HCT116 (cell line): Measurements from ENCODE around the gene TAS2R41.

Experiments used
- EGR1 ChIP-seq: IDR thresholded peaks from 2 replicates; pipeline ENCODE4 v1.6.1; 2012; ENCODE audit warnings: low read depth
- EZH2 ChIP-seq: fragments of 200-600 bp; sonication (generic); IDR thresholded peaks from 2 replicates; pipeline ENCODE4 v1.6.1; 2017; ENCODE audit warnings: antibody characterized with exemption, mixed run types
- EZH2phosphoT487 ChIP-seq: fragments of 200-600 bp; IDR thresholded peaks from 2 replicates; pipeline ENCODE4 v1.6.1; 2018; ENCODE audit warnings: antibody characterized with exemption, borderline replicate concordance
- POLR2A ChIP-seq: IDR thresholded peaks from 2 replicates; pipeline ENCODE4 v1.7.0; 2011; ENCODE audit warnings: borderline replicate concordance; ENCODE audit not compliant: insufficient read depth, insufficient read length; ENCODE audit errors: extremely low read depth
- POLR2AphosphoS5 ChIP-seq: IDR thresholded peaks from 2 replicates; pipeline ENCODE4 v1.6.1; 2011; ENCODE audit warnings: mild to moderate bottlenecking, low read depth, low read length, moderate library complexity
- REST ChIP-seq: IDR thresholded peaks from 2 replicates; pipeline ENCODE4 v1.6.1; 2012; ENCODE audit warnings: low read depth
- TCF7L2 ChIP-seq: IDR thresholded peaks from 2 replicates; pipeline ENCODE4 v1.7.0; 2011; ENCODE audit warnings: borderline replicate concordance, inconsistent platforms; ENCODE audit not compliant: insufficient read depth, insufficient read length; ENCODE audit errors: extremely low read depth
- YY1 ChIP-seq: IDR thresholded peaks from 2 replicates; pipeline ENCODE4 v1.6.1; 2011; ENCODE audit warnings: low read length, low read depth, moderate library complexity, mild to moderate bottlenecking; ENCODE audit not compliant: insufficient replicate concordance; ENCODE audit errors: extremely low read depth
- ZBTB33 ChIP-seq: IDR thresholded peaks from 2 replicates; pipeline ENCODE4 v1.6.1; 2011; ENCODE audit warnings: mild to moderate bottlenecking, low read length, moderate library complexity; ENCODE audit not compliant: insufficient replicate concordance; ENCODE audit errors: extremely low read depth
- TF ChIP-seq, protein P1 (sequence below): IDR thresholded peaks from 2 replicates; pipeline ENCODE4 v1.6.1; 2012
- TF ChIP-seq, protein P2 (sequence below), 3 experiments: fragments of 200-600 bp in 1 of 3; sonication (generic) in 1 of 3; IDR thresholded peaks in 2 of 3; conservative IDR thresholded peaks in 1 of 3; 2 replicates each; pipeline ENCODE4 v1.5.1; 2012 to 2017; ENCODE audit warnings: low read depth in 2 of 3, low read length in 2 of 3, antibody characterized with exemption in 1 of 3, borderline replicate concordance in 1 of 3, control low read depth in 1 of 3, mild to moderate bottlenecking in 1 of 3, mixed read lengths in 1 of 3, mixed run types in 1 of 3, moderate library complexity in 1 of 3; ENCODE audit not compliant: insufficient read depth in 1 of 3

- TF ChIP-seq, protein P1, sequence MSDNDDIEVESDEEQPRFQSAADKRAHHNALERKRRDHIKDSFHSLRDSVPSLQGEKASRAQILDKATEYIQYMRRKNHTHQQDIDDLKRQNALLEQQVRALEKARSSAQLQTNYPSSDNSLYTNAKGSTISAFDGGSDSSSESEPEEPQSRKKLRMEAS: no peak
- TF ChIP-seq TCF7L2: no peak
- TF ChIP-seq, protein P2, sequence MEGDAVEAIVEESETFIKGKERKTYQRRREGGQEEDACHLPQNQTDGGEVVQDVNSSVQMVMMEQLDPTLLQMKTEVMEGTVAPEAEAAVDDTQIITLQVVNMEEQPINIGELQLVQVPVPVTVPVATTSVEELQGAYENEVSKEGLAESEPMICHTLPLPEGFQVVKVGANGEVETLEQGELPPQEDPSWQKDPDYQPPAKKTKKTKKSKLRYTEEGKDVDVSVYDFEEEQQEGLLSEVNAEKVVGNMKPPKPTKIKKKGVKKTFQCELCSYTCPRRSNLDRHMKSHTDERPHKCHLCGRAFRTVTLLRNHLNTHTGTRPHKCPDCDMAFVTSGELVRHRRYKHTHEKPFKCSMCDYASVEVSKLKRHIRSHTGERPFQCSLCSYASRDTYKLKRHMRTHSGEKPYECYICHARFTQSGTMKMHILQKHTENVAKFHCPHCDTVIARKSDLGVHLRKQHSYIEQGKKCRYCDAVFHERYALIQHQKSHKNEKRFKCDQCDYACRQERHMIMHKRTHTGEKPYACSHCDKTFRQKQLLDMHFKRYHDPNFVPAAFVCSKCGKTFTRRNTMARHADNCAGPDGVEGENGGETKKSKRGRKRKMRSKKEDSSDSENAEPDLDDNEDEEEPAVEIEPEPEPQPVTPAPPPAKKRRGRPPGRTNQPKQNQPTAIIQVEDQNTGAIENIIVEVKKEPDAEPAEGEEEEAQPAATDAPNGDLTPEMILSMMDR (IDR thresholded peaks at IDR 0.05 in 2 of 3, conservative IDR thresholded peaks at IDR 0.05 in 1 of 3; ENCODE audit: borderline replicate concordance in 1 of 3, insufficient read depth in 1 of 3, low read depth in 2 of 3, low read length in 2 of 3): no peak
- TF ChIP-seq EZH2phosphoT487: no peak
- no peak for TF ChIP-seq EGR1
- TF ChIP-seq POLR2A: no peak
- TF ChIP-seq POLR2AphosphoS5: no peak
- TF ChIP-seq REST: no peak
- TF ChIP-seq EZH2: no peak
- TF ChIP-seq ZBTB33: no peak
- TF ChIP-seq YY1: no peak
These were observed 13.7 kb upstream of the TAS2R41 start for GRCh38 chr7:143463957-143464356.
